IMR-90 (cell line): ENCODE results near the gene CAMK2D. TPM values are rescaled to one million over a fixed set of nuclear protein-coding genes. Genes with fewer than 3 reads are reported as not detected.
A peak's percentile ranks its signal among the peaks of the same experiment; 100 is the strongest.

Experiments used
- ATAC-seq: fragments of 200-7000 bp; cut with Tn5 transposase; 2 replicates; pipeline ENCODE4 v1.9.1; 2020; ENCODE audit warnings: low read depth, mild to moderate bottlenecking, moderate library complexity
- BruUV-seq: library from RNA; stranded (reverse); fragments of 400-500 nt; replicated peaks from 2 replicates; lab custom pipeline; 2021; lab: Mats Ljungman, UMichigan
- CTCF ChIA-PET: fragments of 300-600 bp; formaldehyde crosslinking; extraction: SDS; loops from one replicate; lab custom pipeline; 2021; ENCODE audit warnings: antibody characterized with exemption; lab: Yijun Ruan, JAX
- POLR2A ChIA-PET: fragments of 300-600 bp; sonication (Branson Sonifier 250); formaldehyde crosslinking; loops from one replicate; lab custom pipeline; 2022; ENCODE audit warnings: antibody characterized with exemption; ENCODE audit not compliant: unreplicated experiment; lab: Charles Lee
- DNase-seq: peaks from one replicate; pipeline ENCODE4 v3.0.0; 2013
- H2AFZ ChIP-seq: replicated peaks from 2 replicates; pipeline ENCODE3; 2013; ENCODE audit warnings: low read length, mild to moderate bottlenecking; ENCODE audit not compliant: poor library complexity
- H2AK5ac ChIP-seq: 2 replicates; pipeline ENCODE4 v1.6.1; 2013; ENCODE audit warnings: low read depth, low read length, inconsistent platforms
- H2AK9ac ChIP-seq: replicated peaks from 2 replicates; pipeline ENCODE3; 2013; ENCODE audit warnings: mild to moderate bottlenecking, low read depth, low read length, moderate library complexity; ENCODE audit not compliant: poor library complexity
- H2BK120ac ChIP-seq: 2 replicates; pipeline ENCODE4 v1.6.1; 2013; ENCODE audit warnings: low read depth, low read length, inconsistent platforms
- H2BK15ac ChIP-seq: 3 replicates; pipeline ENCODE4 v1.6.1; 2013; ENCODE audit warnings: low read depth, low read length, inconsistent platforms
- H2BK20ac ChIP-seq: 2 replicates; pipeline ENCODE4 v1.6.1; 2013; ENCODE audit warnings: low read depth, mild to moderate bottlenecking, inconsistent platforms, low read length, moderate library complexity
- H2BK5ac ChIP-seq: 2 replicates; pipeline ENCODE4 v1.6.1; 2013; ENCODE audit warnings: mild to moderate bottlenecking, low read depth, low read length, inconsistent platforms; ENCODE audit not compliant: poor library complexity, severe bottlenecking
- H3K14ac ChIP-seq: replicated peaks from 2 replicates; pipeline ENCODE4 v1.6.1; 2013; ENCODE audit warnings: low read depth, low read length, inconsistent platforms
- H3K18ac ChIP-seq: 2 replicates; pipeline ENCODE4 v1.6.1; 2013; ENCODE audit warnings: low read depth, low read length, control low read depth
- H3K23ac ChIP-seq: 2 replicates; pipeline ENCODE4 v1.6.1; 2013; ENCODE audit warnings: low read depth, low read length, inconsistent platforms
- H3K27ac ChIP-seq: 2 replicates; pipeline ENCODE4 v1.5.1; 2013; ENCODE audit warnings: mild to moderate bottlenecking, control low read depth, low read length; ENCODE audit not compliant: insufficient read depth
- H3K27me3 ChIP-seq: 2 replicates; pipeline ENCODE4 v1.6.1; 2013; ENCODE audit warnings: low read length; ENCODE audit not compliant: control insufficient read depth, insufficient read depth
- H3K36me3 ChIP-seq: 2 replicates; pipeline ENCODE4 v1.6.1; 2013; ENCODE audit warnings: low read length, mixed read lengths; ENCODE audit not compliant: control insufficient read depth, insufficient read depth
- H3K4ac ChIP-seq: 2 replicates; pipeline ENCODE4 v1.6.1; 2013; ENCODE audit warnings: low read depth, low read length, inconsistent platforms
- H3K4me1 ChIP-seq: 2 replicates; pipeline ENCODE4 v1.6.1; 2013; ENCODE audit warnings: low read length, mixed read lengths; ENCODE audit not compliant: control insufficient read depth, insufficient read depth
- H3K4me2 ChIP-seq: 2 replicates; pipeline ENCODE4 v1.6.1; 2013; ENCODE audit warnings: low read depth, mild to moderate bottlenecking, control low read depth, low read length, moderate library complexity
- H3K4me3 ChIP-seq: 2 replicates; pipeline ENCODE4 v1.5.1; 2013; ENCODE audit warnings: low read depth, mild to moderate bottlenecking, control low read depth, low read length, moderate library complexity; ENCODE audit not compliant: insufficient read depth
- H3K56ac ChIP-seq: 2 replicates; pipeline ENCODE4 v1.6.1; 2013; ENCODE audit warnings: low read length, inconsistent platforms; ENCODE audit not compliant: insufficient read depth; ENCODE audit errors: extremely low read depth
- H3K79me1 ChIP-seq, 2 experiments: 2 replicates each; pipeline ENCODE4 v1.6.1; 2013; ENCODE audit warnings: low read length in 2 of 2, inconsistent platforms in 1 of 2, low read depth in 1 of 2
- H3K9ac ChIP-seq: 2 replicates; pipeline ENCODE4 v1.6.1; 2013; ENCODE audit warnings: low read depth, low read length, control low read depth
- H3K9me1 ChIP-seq: 2 replicates; pipeline ENCODE4 v1.6.1; 2013; ENCODE audit warnings: low read length, inconsistent platforms; ENCODE audit not compliant: insufficient read depth
- H3K9me3 ChIP-seq: 2 replicates; pipeline ENCODE4 v1.6.1; 2013; ENCODE audit warnings: low read length; ENCODE audit not compliant: control insufficient read depth, insufficient read depth
- H4K20me1 ChIP-seq: 2 replicates; pipeline ENCODE4 v1.6.1; 2013; ENCODE audit warnings: low read length, inconsistent platforms; ENCODE audit not compliant: insufficient read depth
- H4K5ac ChIP-seq: 2 replicates; pipeline ENCODE4 v1.6.1; 2013; ENCODE audit warnings: mild to moderate bottlenecking, low read depth, low read length, control low read depth
- H4K8ac ChIP-seq, 2 experiments: 2 replicates each; pipeline ENCODE4 v1.6.1; 2013; ENCODE audit warnings: low read depth in 2 of 2, low read length in 2 of 2, control low read depth in 1 of 2, inconsistent platforms in 1 of 2
- H4K91ac ChIP-seq: 2 replicates; pipeline ENCODE4 v1.6.1; 2013; ENCODE audit warnings: low read depth, low read length, inconsistent platforms; ENCODE audit not compliant: insufficient read depth
- MAZ ChIP-seq: IDR thresholded peaks from 2 replicates; pipeline ENCODE4 v1.6.1; 2012; ENCODE audit warnings: low read depth, mild to moderate bottlenecking, low read length, improper control_type of control experiment, moderate library complexity, borderline replicate concordance
- NFE2L2 ChIP-seq: fragments of 150-350 bp; IDR thresholded peaks from 2 replicates; pipeline ENCODE4 v1.6.1; 2016; ENCODE audit warnings: low read depth, mild to moderate bottlenecking, low read length
- WGBS, 2 experiments: methylation state at CpG; one replicate each; pipeline versions ENCODE4 v1.1.5 to v1.1.7; 2013; ENCODE audit warnings: missing lambda C conversion rate in 2 of 2; ENCODE audit not compliant: insufficient read length in 1 of 2; ENCODE audit errors: extremely low coverage in 2 of 2; 5-methylcytosine and 5-hydroxymethylcytosine counted together
- dilution Hi-C: fragments of 300-500 bp; cut with HindIII; formaldehyde crosslinking; loops from one replicate; pipeline ENCODE4 v1.14.3; 2018; ENCODE audit warnings: low sequenced_read_pairs; ENCODE audit not compliant: unreplicated experiment
- in situ Hi-C: fragments of 300-500 bp; cut with MboI; formaldehyde crosslinking; loops from 3 replicates; pipeline ENCODE4 v1.14.3; 2019; ENCODE audit warnings: low sequenced_read_pairs, inconsistent platforms, mixed read lengths
- intact Hi-C: fragments of 100-400 bp; cut with micrococcal nuclease; formaldehyde crosslinking; loops from 2 replicates; pipeline ENCODE4 v1.10.0; 2022
- polyA plus RNA-seq, 3 experiments: library from polyadenylated mRNA; depleted of rRNA; stranded (reverse); fragments of >200 nt; gene quantifications; 2 replicates each; pipeline ENCODE4 v1.2.3, GENCODE V29; 2012; ENCODE audit warnings: low replicate concordance in 1 of 3
- total RNA-seq: library from RNA; depleted of rRNA; stranded (reverse); fragments of >200 nt; gene quantifications from 2 replicates; pipeline ENCODE4 v1.2.3, GENCODE V29; 2012

CAMK2D gene
- total and polyA plus RNA-seq, 2 of the 4 experiments (the other 2 are of a cell fraction): 44.6 to 156 TPM

- no peaks in the 10 kb centered on the region for H3K36me3 ChIP-seq
- no TSS peak for BruUV-seq
- H3K56ac ChIP-seq: no peak overlapping the region
- H3K4ac ChIP-seq: no peak overlapping the region
- H2AK5ac ChIP-seq: peak overlapping the region; percentile 23; the same call in 1 of the 2 replicates
- TF ChIP-seq NFE2L2: no peak
- TF ChIP-seq MAZ: no peak
- 90% methylated on average over 2 of the region's 5 CpGs; no CpG with 5 or more reads in 1 of the 2 experiments for WGBS, 2 experiments
- H2AFZ ChIP-seq: no peak overlapping the region
- H3K14ac ChIP-seq: peak overlapping the region; percentile 68; the same call in 1 of the 2 replicates
- intact Hi-C loops: no loop called here
- no peak overlapping the region for H3K4me3 ChIP-seq
- POLR2A ChIA-PET: no interaction called here
- H3K79me1 ChIP-seq: peaks cover 26 to 34% of the 10 kb centered on the region in 2 experiments; a peak in 3 of 4 replicates
- no peak overlapping the region for H4K91ac ChIP-seq
- peaks cover 3% of the 10 kb centered on the region; the same call in 1 of the 2 replicates for H4K20me1 ChIP-seq
- H3K23ac ChIP-seq: no peak overlapping the region
- H3K18ac ChIP-seq: no peak overlapping the region
- H3K9me1 ChIP-seq: peaks cover 3% of the 10 kb centered on the region; the same call in 1 of the 2 replicates
- CTCF ChIA-PET: no interaction called here
- no peak overlapping the region for H2BK5ac ChIP-seq
- in situ Hi-C loops: no loop called here
- H3K4me2 ChIP-seq: no peak overlapping the region
- DNase-seq (no peak), ATAC-seq (no peak)
- H3K4me1 ChIP-seq: peaks cover 5% of the 10 kb centered on the region
- no peaks in the 10 kb centered on the region for H3K9me3 ChIP-seq
- dilution Hi-C loops: no loop called here
- H3K9ac ChIP-seq: no peak overlapping the region
- 0 out of 2 replicates have a peak overlapping the region, but pooled peaks have one; percentile 14 for H2BK120ac ChIP-seq
- no peak overlapping the region for H2BK15ac ChIP-seq
- no peaks in the 10 kb centered on the region for H3K27me3 ChIP-seq
- H4K8ac ChIP-seq: peak overlapping the region in 1 of 2 experiments; percentile 47; a peak in 1 of 4 replicates
- H3K27ac ChIP-seq: no peak overlapping the region
- no peak overlapping the region for H4K5ac ChIP-seq
- no peak overlapping the region for H2AK9ac ChIP-seq
- peak overlapping the region; percentile 81 for H2BK20ac ChIP-seq
Measured at GRCh38 chr4:113563691-113564378, 197.7 kb downstream of the CAMK2D start.
